Superior temporal gyrus (tissue), 1 donor: ENCODE results near the gene ADPRS.
A peak's percentile ranks its signal among the peaks of the same experiment; 100 is the strongest.

ENCODE experiments used
- DNase-seq: peaks from one replicate; pipeline ENCODE4 v3.0.0-alpha.2; 2016; ENCODE audit errors: extremely low spot score

The ADPRS gene

GRCh38 chr1:36088577-36089392, at the start of gene ADPRS:
ADPRS (plus strand) TSS chr1:36088892; CDS start chr1:36088905, 13 bp downstream.
- peak; percentile 89 for DNase-seq

- DNase-seq = no peak
Measured at GRCh38 chr1:36040238-36040637, 48.5 kb upstream of the ADPRS start.

GRCh38 chr1:36051821-36052220, 36.9 kb upstream of the ADPRS start:
- DNase-seq = no peak

GRCh38 chr1:36053978-36054377, 34.7 kb upstream of the ADPRS start:
- no peak for DNase-seq

GRCh38 chr1:36055706-36056105, 33.0 kb upstream of the ADPRS start:
- DNase-seq = no peak

GRCh38 chr1:36062315-36062714, 26.4 kb upstream of the ADPRS start:
- DNase-seq = no peak

- DNase-seq = peak; percentile 79
Measured at GRCh38 chr1:36067871-36068270, 20.8 kb upstream of the ADPRS start.

GRCh38 chr1:36068866-36069265, 19.8 kb upstream of the ADPRS start:
- DNase-seq = no peak

- DNase-seq = no peak
Measured at GRCh38 chr1:36070349-36070748, 18.3 kb upstream of the ADPRS start.

GRCh38 chr1:36076979-36077573, 11.6 kb upstream of the ADPRS start:
- no peak for DNase-seq

- no peak for DNase-seq
Measured at GRCh38 chr1:36080236-36080635, 8.5 kb upstream of the ADPRS start.

- no peak for DNase-seq
Measured at GRCh38 chr1:36080801-36081200, 7.9 kb upstream of the ADPRS start.

- DNase-seq = no peak
Measured at GRCh38 chr1:36081926-36082485, 6.7 kb upstream of the ADPRS start.

- no peak for DNase-seq
Measured at GRCh38 chr1:36083219-36083618, 5.5 kb upstream of the ADPRS start.

GRCh38 chr1:36083635-36084496, 4.8 kb upstream of the ADPRS start, which contains the start of gene TEKT2:
TEKT2 (plus strand) TSS chr1:36084094; CDS start chr1:36084922, 828 bp downstream.
- DNase-seq = no peak

- DNase-seq = no peak
Measured at GRCh38 chr1:36084497-36085115, 4.1 kb upstream of the ADPRS start.

GRCh38 chr1:36085126-36085525, 3.6 kb upstream of the ADPRS start:
- no peak for DNase-seq

- no peak for DNase-seq
Measured at GRCh38 chr1:36085686-36086526, 2.8 kb upstream of the ADPRS start.

GRCh38 chr1:36086529-36087232, 2.0 kb upstream of the ADPRS start:
- DNase-seq = no peak
